Upper lobe of left lung (tissue), 6 donors: ENCODE measurements around the gene ADH4. TPM values are rescaled to one million over a fixed set of nuclear protein-coding genes. Genes with fewer than 3 reads are reported as not detected.
"Not testable (repeated sequence)": the region's sequence is repeated elsewhere in the genome, so short reads cannot be mapped to it uniquely, and the experiment has no call there.

ENCODE experiments used
- ATAC-seq, 2 donors: fragments of 200-7000 bp; cut with Tn5 transposase; one replicate each; pipeline ENCODE4 v1.9.1; 2022; ENCODE audit warnings: mild to moderate bottlenecking in 2 of 2, moderate library complexity in 2 of 2; ENCODE audit not compliant: low FRiP score in 2 of 2
- DNase-seq, 2 donors: peaks; one replicate each; pipeline ENCODE4 v3.0.0-alpha.2; 2019 to 2020
- H3K27ac ChIP-seq, 4 donors: fragments of 200-600 bp; sonication (generic); one replicate each; pipeline ENCODE4 v1.5.1; 2016 to 2019
- H3K27me3 ChIP-seq, 4 donors: fragments of 200-600 bp; sonication (generic); one replicate each; pipeline ENCODE4 v1.5.1; 2017 to 2019
- H3K36me3 ChIP-seq, 4 donors: fragments of 200-600 bp; sonication (generic); one replicate each; pipeline ENCODE4 v1.5.1; 2016 to 2019
- H3K4me1 ChIP-seq, 4 donors: fragments of 200-600 bp; sonication (generic); one replicate each; pipeline ENCODE4 v1.5.1; 2018 to 2019
- H3K4me3 ChIP-seq, 4 donors: fragments of 200-600 bp; sonication (generic); one replicate each; pipeline ENCODE4 v1.5.1; 2017 to 2019; ENCODE audit warnings: mild to moderate bottlenecking in 2 of 4, moderate library complexity in 1 of 4
- H3K9me3 ChIP-seq, 4 donors: fragments of 200-600 bp; sonication (generic); one replicate each; pipeline ENCODE4 v1.5.1; 2018 to 2019
- EP300 ChIP-seq, 4 donors: sonication (generic); formaldehyde crosslinking; IDR thresholded peaks; one replicate each; pipeline ENCODE4 v1.5.1; 2017; ENCODE audit warnings: antibody characterized with exemption in 4 of 4, control low read depth in 2 of 4
- POLR2A ChIP-seq, 4 donors: fragments of 450-650 bp; IDR thresholded peaks; one replicate each; pipeline ENCODE4 v1.5.1; 2016 to 2017; ENCODE audit warnings: antibody characterized with exemption in 4 of 4, mild to moderate bottlenecking in 2 of 4
- POLR2AphosphoS5 ChIP-seq, 2 donors: sonication (generic); formaldehyde crosslinking; IDR thresholded peaks; one replicate each; pipeline ENCODE4 v1.5.1; 2017; ENCODE audit warnings: antibody characterized with exemption in 2 of 2
- WGBS, 2 donors: methylation state at CpG; one replicate each; pipeline ENCODE4 v1.1.5; 2017 to 2018; 5-methylcytosine and 5-hydroxymethylcytosine counted together
- total RNA-seq, 6 donors: library from RNA; depleted of rRNA in 4 of 6; stranded (reverse); fragments of >200 nt in 4 of 6; gene quantifications; one replicate each; pipeline versions ENCODE4 v1.1.0 to v1.2.1, GENCODE V29; 2016 to 2021
- TF ChIP-seq, protein P1 (sequence below), 6 experiments: fragments of 450-650 bp in 4 of 6; fragments of 200-600 bp in 2 of 6; sonication (generic) in 2 of 6; IDR thresholded peaks; one replicate each; pipeline ENCODE4 v1.5.1; 2016 to 2019; ENCODE audit warnings: antibody characterized with exemption in 6 of 6
- donor health status: DM: no; HTN: no; CAD: no; lungs with moderate emphysema.
- donor health status: DM: no; HTN: yes; CAD: no; lungs with severe emphysema.

ADH4 gene
- total RNA-seq, 6 donors from 2014 or later = 0.22 to 0.67 (median 0.31) TPM; not detected in 3

DNA sequence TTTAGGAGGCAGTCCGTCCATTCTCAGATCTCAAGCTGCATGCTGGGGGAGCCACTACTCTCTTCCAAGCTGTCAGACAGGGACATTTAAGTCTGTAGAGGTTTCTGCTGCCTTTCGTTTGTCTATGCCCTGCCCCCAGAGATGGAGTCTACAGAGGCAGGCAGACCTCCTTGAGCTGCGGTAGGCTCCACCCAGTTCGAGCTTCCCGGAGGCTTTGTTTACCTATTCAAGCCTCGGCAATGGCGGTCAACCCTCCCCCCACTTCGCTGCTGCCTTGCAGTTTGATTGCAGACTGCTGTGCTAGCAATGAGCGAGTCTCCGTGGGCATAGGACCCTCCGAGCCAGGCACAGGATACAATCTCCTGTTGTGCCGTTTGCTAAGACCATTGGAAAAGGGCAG, 44.8 kb downstream of the ADH4 start:
- 88 to 96% methylated on average over 7 to 11 of the region's 12 CpGs for WGBS, 2 donors
- TF ChIP-seq POLR2A (IDR thresholded peaks at IDR 0.05) (no peak), EP300 (IDR thresholded peaks at IDR 0.05) (no peak), POLR2AphosphoS5 (IDR thresholded peaks at IDR 0.05) (no peak)
- TF ChIP-seq, protein P1, sequence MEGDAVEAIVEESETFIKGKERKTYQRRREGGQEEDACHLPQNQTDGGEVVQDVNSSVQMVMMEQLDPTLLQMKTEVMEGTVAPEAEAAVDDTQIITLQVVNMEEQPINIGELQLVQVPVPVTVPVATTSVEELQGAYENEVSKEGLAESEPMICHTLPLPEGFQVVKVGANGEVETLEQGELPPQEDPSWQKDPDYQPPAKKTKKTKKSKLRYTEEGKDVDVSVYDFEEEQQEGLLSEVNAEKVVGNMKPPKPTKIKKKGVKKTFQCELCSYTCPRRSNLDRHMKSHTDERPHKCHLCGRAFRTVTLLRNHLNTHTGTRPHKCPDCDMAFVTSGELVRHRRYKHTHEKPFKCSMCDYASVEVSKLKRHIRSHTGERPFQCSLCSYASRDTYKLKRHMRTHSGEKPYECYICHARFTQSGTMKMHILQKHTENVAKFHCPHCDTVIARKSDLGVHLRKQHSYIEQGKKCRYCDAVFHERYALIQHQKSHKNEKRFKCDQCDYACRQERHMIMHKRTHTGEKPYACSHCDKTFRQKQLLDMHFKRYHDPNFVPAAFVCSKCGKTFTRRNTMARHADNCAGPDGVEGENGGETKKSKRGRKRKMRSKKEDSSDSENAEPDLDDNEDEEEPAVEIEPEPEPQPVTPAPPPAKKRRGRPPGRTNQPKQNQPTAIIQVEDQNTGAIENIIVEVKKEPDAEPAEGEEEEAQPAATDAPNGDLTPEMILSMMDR (IDR thresholded peaks at IDR 0.05) = no peak
- no peak overlapping the region for H3K27ac ChIP-seq
- no peak overlapping the region for H3K4me3 ChIP-seq
- ATAC-seq = no peak
- no peaks in the 10 kb centered on the region for H3K9me3 ChIP-seq
- no peak for DNase-seq
- H3K27me3 ChIP-seq = no peaks in the 10 kb centered on the region
- H3K36me3 ChIP-seq = no peaks in the 10 kb centered on the region
- no peaks in the 10 kb centered on the region for H3K4me1 ChIP-seq

DNA sequence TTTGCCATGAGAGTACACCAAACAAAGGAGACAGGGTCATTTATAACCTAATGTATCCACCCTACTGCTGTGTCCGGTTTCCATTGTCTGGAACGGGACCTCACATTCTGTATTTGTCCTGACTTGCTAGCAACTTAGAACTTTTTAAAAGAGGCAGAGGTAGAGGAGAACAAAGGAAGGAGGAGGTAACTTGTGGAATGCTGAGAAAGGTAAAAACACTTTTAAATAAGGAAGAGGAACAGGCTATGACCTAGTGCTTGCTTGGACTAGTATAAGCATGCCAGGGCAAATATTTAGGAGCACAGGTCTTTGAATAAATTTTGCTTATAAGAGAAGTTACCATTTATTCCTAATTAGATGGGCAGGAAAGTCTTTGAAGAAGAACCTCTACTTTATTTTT, 52.3 kb downstream of the ADH4 start:
- ATAC-seq, H3K9me3 ChIP-seq, H3K27me3 ChIP-seq, H3K4me3 ChIP-seq, DNase-seq, H3K36me3 ChIP-seq: not testable (repeated sequence)
- WGBS, 2 donors = 53 to 60% methylated on average over 2 of the region's 2 CpGs
- Histone ChIP-seq H3K27ac (peak overlapping the region in 2 of 4 donors; percentile 14 to 42), H3K4me1 (peaks cover 14 to 32% (median 19%) of the 10 kb centered on the region in 4 donors)

DNA sequence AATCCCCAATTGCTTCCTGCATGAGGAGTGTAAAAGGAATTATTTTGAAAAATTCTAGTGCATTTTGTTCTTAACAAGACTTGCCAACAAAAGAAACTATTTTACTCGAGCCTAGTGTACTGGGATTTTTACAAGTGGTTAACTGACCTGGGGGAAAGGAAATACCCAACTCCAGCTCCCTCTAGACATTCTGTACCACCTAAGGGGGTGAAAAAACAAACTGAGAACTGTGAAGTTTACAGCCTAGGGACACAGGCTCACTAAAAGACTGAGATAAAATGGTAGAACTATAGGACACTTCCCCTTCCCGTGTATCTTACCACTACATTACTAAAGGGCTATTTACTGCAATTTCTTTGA, 52.9 kb downstream of the ADH4 start:
- Histone ChIP-seq H3K4me3 (peak overlapping the region in 1 of 4 donors; percentile 91), H3K9me3 (no peaks in the 10 kb centered on the region), H3K27ac (peak overlapping the region in 2 of 4 donors; percentile 57 to 96), H3K4me1 (peaks cover 14 to 39% (median 25%) of the 10 kb centered on the region in 4 donors), H3K36me3 (no peaks in the 10 kb centered on the region), H3K27me3 (no peaks in the 10 kb centered on the region)
- WGBS, 2 donors = 30 to 38% methylated on average over 2 of the region's 2 CpGs
- TF ChIP-seq POLR2A (IDR thresholded peaks at IDR 0.05) (no peak), POLR2AphosphoS5 (IDR thresholded peaks at IDR 0.05) (no peak), EP300 (IDR thresholded peaks at IDR 0.05) (no peak)
- TF ChIP-seq, protein P1 (IDR thresholded peaks at IDR 0.05) = no peak
- DNase-seq (no peak), ATAC-seq (no peak)

DNA sequence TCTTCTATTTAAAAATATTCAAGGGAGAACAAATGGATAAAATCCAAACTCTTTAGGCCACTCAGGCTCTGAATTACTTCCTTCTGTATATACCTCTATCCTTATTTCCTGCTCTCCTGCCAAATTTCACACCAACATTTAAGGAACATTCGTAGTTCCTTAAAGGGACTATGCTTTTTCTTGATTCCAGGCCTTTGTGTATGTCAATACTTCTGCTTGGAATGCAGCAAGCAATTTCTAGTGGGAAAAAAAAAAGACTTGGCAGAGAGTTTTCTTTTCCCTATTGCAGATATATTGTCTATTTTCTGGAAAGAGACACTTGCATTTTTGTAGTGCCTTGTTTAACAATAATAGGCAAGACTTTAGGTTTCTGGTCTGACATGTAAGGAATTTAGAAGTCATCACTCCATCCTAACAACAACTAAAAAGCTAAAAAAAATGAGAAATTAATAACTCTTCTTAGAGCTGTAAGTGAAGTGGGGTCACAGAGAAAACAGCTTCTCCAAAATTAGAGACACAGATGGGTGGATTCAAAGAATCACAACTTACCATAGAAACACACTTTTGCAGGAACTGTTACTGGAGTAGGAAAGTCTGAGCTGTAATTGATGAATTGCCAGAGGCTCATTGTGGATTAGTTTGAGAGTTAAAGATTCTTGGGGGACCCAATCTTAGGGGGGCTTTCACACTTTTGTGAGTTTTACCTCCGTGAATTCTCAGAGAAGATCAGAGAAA, 53.4 kb downstream of the ADH4 start:
- DNase-seq = no peak
- no peaks in the 10 kb centered on the region for H3K9me3 ChIP-seq
- no peaks in the 10 kb centered on the region for H3K36me3 ChIP-seq
- 33 to 39% methylated on average over 2 of the region's 2 CpGs for WGBS, 2 donors
- H3K4me3 ChIP-seq = peak overlapping the region in 3 of 4 donors; percentile 78 to 91 (median 79)
- no peak for TF ChIP-seq POLR2A (IDR thresholded peaks at IDR 0.05)
- TF ChIP-seq, protein P1 (IDR thresholded peaks at IDR 0.05) = no peak
- TF ChIP-seq POLR2AphosphoS5 (IDR thresholded peaks at IDR 0.05) = no peak
- no peak for TF ChIP-seq EP300 (IDR thresholded peaks at IDR 0.05)
- H3K4me1 ChIP-seq = peaks cover 14 to 40% (median 26%) of the 10 kb centered on the region in 4 donors
- no peaks in the 10 kb centered on the region for H3K27me3 ChIP-seq
- no peak for ATAC-seq
- H3K27ac ChIP-seq = peak overlapping the region in 3 of 4 donors; percentile 95 to 97 (median 96)

DNA sequence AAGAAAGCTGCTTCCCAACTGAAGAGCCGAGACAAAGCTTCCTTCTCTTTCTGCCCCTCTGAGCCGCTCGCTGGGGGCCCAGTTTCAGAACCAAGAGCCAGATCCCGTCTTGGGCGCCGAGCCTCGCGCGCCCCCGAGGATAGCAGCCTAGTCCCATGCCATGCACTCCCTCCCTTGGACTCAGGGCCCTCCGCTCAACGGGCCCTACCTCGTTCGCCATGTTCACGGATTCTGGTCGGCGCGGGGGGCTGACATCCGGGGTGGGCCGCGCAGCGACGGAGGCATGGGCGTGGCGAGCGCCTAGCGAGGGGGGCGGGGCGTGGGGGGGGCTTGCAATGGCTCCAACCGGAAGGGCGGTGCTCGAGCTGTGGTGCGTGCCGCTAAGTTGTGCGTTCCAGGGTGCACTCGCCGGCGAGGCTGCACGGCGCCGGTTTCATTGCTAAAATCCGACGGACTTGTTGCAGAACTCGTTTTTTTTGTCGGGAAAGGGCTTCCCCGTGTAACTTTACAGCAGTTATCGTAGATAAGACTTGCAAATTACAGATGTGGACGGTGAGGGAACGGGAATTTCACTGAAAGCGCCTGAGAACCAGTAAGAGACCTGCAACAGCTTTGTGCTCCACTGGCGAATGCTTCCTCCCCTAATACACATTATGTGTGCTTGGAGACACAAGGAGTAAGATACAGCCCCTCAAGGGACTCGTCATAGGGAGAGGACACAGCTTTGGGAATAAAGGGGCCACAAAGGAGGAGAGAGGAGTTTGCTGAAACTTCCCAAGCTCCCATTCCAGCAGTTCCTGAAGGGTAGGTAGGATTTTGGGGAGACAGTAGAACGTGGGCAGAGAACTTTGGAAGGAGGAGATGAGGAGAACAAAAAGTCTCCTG, 55.4 kb downstream of the ADH4 start, which contains the start of gene ADH5:
ADH5 (minus strand) TSS at position 308 of the 885 bp plus-strand sequence; CDS start at position 220, 88 bp downstream.
- Histone ChIP-seq H3K36me3 (peaks cover 0 to 15% (median 10%) of the 10 kb centered on the region in 4 donors), H3K9me3 (no peaks in the 10 kb centered on the region), H3K27ac (peak within 1 kb of the TSS; percentile 95 to 97 (median 96)), H3K4me3 (peak within 1 kb of the TSS; percentile 78 to 91 (median 84)), H3K4me1 (peaks cover 14 to 40% (median 27%) of the 10 kb centered on the region in 4 donors), H3K27me3 (no peaks in the 10 kb centered on the region)
- peak; percentile 98 to 99 for ATAC-seq
- peak; percentile 87 to 90 for TF ChIP-seq POLR2AphosphoS5 (IDR thresholded peaks at IDR 0.05)
- TF ChIP-seq POLR2A (IDR thresholded peaks at IDR 0.05) = peak in 3 of 4 donors; percentile 76 to 89 (median 82)
- TF ChIP-seq, protein P1 (IDR thresholded peaks at IDR 0.05) = no peak
- WGBS, 2 donors = 0% methylated on average over 13 to 31 of the region's 53 CpGs
- peak; percentile 91 to 96 for DNase-seq
